ENCODE results near the gene TMEM179. TPM values are rescaled to one million over a fixed set of nuclear protein-coding genes. Genes with fewer than 3 reads are reported as not detected.
A peak's percentile ranks its signal among the peaks of the same experiment; 100 is the strongest.
"Not testable (repeated sequence)": the region's sequence is repeated elsewhere in the genome, so short reads cannot be mapped to it uniquely, and the experiment has no call there.

TMEM179 gene
- total RNA-seq, 2 donors from 2014 or later = 0.34 to 1.7 TPM

- ATAC-seq = peak; percentile 94
- DNase-seq = peak in 1 of 2 donors; percentile 75
- intact Hi-C loops (cut with DNase I, micrococcal nuclease) = no loop called here
Measured at GRCh38 chr14:104639885-104640548, 35.4 kb upstream of the TMEM179 start.

GRCh38 chr14:104639471-104639870 is 34.9 kb upstream of the TMEM179 start:
- intact Hi-C loops (cut with DNase I, micrococcal nuclease) = no loop called here
- DNase-seq = no peak
- no peak for ATAC-seq

GRCh38 chr14:104638927-104639450 is 34.4 kb upstream of the TMEM179 start:
- DNase-seq = no peak
- no peak for ATAC-seq
- intact Hi-C loops (cut with DNase I, micrococcal nuclease) = no loop called here

GRCh38 chr14:104638190-104638589 is 33.6 kb upstream of the TMEM179 start:
- DNase-seq (no peak), ATAC-seq (no peak)
- intact Hi-C loops (cut with DNase I, micrococcal nuclease) = no loop called here

- DNase-seq (no peak), ATAC-seq (no peak)
- intact Hi-C loops (cut with DNase I, micrococcal nuclease) = no loop called here
Measured at GRCh38 chr14:104637546-104638003, 33.0 kb upstream of the TMEM179 start.

GRCh38 chr14:104636846-104637545 is 32.4 kb upstream of the TMEM179 start:
- DNase-seq; intact Hi-C loops (cut with DNase I, micrococcal nuclease); ATAC-seq: not testable (repeated sequence)

GRCh38 chr14:104636131-104636530 is 31.6 kb upstream of the TMEM179 start:
- ATAC-seq = no peak
- intact Hi-C loops (cut with DNase I, micrococcal nuclease) = no loop called here
- DNase-seq = no peak

- intact Hi-C loops (cut with DNase I, micrococcal nuclease) = no loop called here
- DNase-seq = no peak
Measured at GRCh38 chr14:104635717-104636116, 31.1 kb upstream of the TMEM179 start.

GRCh38 chr14:104634886-104635570 is 30.5 kb upstream of the TMEM179 start:
- ATAC-seq = no peak
- DNase-seq = no peak
- intact Hi-C loops (cut with DNase I, micrococcal nuclease) = no loop called here

More at GRCh38 chr14:104635717-104636116, 31.1 kb upstream of the TMEM179 start:
- no peak for ATAC-seq

GRCh38 chr14:104634138-104634760 is 29.7 kb upstream of the TMEM179 start:
- intact Hi-C loops (cut with DNase I, micrococcal nuclease) = no loop called here
- no peak for DNase-seq
- no peak for ATAC-seq

GRCh38 chr14:104633276-104634137 is 28.9 kb upstream of the TMEM179 start:
- no peak for DNase-seq
- intact Hi-C loops (cut with DNase I, micrococcal nuclease) = no loop called here
- ATAC-seq = no peak

- ATAC-seq (no peak), DNase-seq (no peak)
- intact Hi-C loops (cut with DNase I, micrococcal nuclease) = no loop called here
Measured at GRCh38 chr14:104632781-104633180, 28.2 kb upstream of the TMEM179 start.

- DNase-seq = no peak
- ATAC-seq = no peak
- intact Hi-C loops (cut with DNase I, micrococcal nuclease) = no loop called here
Measured at GRCh38 chr14:104624939-104625338, 20.4 kb upstream of the TMEM179 start.

GRCh38 chr14:104614126-104614812 is 9.7 kb upstream of the TMEM179 start:
- intact Hi-C loops (cut with DNase I, micrococcal nuclease) = no loop called here
- ATAC-seq (no peak), DNase-seq (no peak)

- intact Hi-C loops (cut with DNase I, micrococcal nuclease) = no loop called here
- DNase-seq = no peak
- ATAC-seq = no peak
Measured at GRCh38 chr14:104611881-104612280, 7.3 kb upstream of the TMEM179 start.

- ATAC-seq (no peak), DNase-seq (no peak)
- intact Hi-C loops (cut with DNase I, micrococcal nuclease) = no loop called here
Measured at GRCh38 chr14:104610749-104611310, 6.3 kb upstream of the TMEM179 start.

- ATAC-seq (no peak), DNase-seq (no peak)
- intact Hi-C loops (cut with DNase I, micrococcal nuclease) = no loop called here
Measured at GRCh38 chr14:104609666-104610065, 5.1 kb upstream of the TMEM179 start.

Measured in left colon (tissue), 2 donors.